ENCODE data around the gene SYNE1.

DNA sequence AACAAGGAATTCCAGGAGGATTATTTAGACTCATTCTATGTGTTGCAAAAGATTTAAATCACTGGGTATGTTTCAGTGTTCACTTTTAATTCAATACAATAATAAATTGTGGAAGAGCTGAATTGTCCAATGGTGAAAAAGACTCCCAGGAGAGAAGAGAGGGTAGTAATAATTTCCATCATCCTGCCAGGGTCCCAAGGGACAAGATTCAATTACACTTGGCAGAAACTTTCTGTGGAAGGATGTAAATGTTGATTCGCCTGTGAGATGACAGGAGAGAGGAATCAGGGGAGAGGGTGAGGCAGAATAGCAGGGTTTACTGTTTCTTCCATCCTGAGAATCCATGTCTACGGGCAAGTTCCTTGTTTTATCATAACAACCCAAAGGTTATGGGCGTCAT is 487.0 kb downstream of the SYNE1 start:
- TF ChIP-seq CTCF (IDR thresholded peaks at IDR 0.05): no peak
- TF ChIP-seq POLR2AphosphoS5 (IDR thresholded peaks at IDR 0.05): no peak
- TF ChIP-seq POLR2A (IDR thresholded peaks at IDR 0.05): no peak
